GM12875 (cell line): ENCODE results near the gene CTSH.
"Not testable (repeated sequence)": the region's sequence is repeated elsewhere in the genome, so short reads cannot be mapped to it uniquely, and the experiment has no call there.

Experiments
- H3K4me3 ChIP-seq: one replicate; pipeline ENCODE4 v1.5.1; 2011; ENCODE audit warnings: low read depth, low read length, control low read depth
- TF ChIP-seq, protein P1 (sequence below): IDR thresholded peaks from 2 replicates; pipeline ENCODE4 v1.5.1; 2011; ENCODE audit warnings: low read depth, mild to moderate bottlenecking, control low read depth, inconsistent platforms, low read length, moderate library complexity, borderline replicate concordance; ENCODE audit not compliant: insufficient read depth

The CTSH gene

DNA sequence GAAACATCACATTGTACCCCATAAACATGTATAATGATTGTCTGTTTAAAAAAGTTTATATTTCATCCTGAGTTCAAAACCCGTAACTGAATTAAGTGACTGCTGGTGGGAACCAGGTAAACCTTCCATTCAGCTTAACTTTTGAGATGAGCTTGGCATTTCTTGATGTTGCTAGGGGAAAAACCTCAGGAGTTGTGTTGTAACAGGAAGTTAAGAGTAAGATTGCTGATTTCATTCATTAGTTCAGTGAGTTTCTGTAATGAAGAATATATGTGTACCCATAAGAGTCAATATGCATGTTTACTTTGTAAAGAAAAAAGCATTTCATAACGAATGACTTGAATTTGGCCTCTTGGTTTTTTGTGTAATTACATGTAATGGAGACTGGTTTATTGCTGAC, 32.5 kb downstream of the CTSH start:
- no peak overlapping the region for H3K4me3 ChIP-seq
- TF ChIP-seq, protein P1, sequence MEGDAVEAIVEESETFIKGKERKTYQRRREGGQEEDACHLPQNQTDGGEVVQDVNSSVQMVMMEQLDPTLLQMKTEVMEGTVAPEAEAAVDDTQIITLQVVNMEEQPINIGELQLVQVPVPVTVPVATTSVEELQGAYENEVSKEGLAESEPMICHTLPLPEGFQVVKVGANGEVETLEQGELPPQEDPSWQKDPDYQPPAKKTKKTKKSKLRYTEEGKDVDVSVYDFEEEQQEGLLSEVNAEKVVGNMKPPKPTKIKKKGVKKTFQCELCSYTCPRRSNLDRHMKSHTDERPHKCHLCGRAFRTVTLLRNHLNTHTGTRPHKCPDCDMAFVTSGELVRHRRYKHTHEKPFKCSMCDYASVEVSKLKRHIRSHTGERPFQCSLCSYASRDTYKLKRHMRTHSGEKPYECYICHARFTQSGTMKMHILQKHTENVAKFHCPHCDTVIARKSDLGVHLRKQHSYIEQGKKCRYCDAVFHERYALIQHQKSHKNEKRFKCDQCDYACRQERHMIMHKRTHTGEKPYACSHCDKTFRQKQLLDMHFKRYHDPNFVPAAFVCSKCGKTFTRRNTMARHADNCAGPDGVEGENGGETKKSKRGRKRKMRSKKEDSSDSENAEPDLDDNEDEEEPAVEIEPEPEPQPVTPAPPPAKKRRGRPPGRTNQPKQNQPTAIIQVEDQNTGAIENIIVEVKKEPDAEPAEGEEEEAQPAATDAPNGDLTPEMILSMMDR, result no peak

DNA sequence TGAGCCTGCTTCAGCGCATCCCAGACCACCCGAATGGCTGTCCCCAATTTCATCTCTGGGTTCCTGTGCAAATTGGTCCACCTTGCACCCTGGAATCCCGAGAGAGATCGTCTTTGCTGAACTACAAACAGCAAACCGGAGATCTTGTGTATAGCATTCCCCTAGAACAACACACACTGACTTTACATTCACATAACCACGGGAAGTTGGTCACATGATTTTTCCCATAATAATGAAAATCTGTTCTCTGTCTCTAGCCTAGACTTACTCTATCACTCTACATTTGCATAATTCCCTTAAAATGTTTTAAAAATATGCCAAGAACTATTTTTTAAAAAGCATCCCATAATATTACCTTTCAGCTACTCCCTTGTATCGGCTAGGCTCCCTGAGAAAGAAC, 34.6 kb downstream of the CTSH start:
- TF ChIP-seq, protein P1, result no peak

DNA sequence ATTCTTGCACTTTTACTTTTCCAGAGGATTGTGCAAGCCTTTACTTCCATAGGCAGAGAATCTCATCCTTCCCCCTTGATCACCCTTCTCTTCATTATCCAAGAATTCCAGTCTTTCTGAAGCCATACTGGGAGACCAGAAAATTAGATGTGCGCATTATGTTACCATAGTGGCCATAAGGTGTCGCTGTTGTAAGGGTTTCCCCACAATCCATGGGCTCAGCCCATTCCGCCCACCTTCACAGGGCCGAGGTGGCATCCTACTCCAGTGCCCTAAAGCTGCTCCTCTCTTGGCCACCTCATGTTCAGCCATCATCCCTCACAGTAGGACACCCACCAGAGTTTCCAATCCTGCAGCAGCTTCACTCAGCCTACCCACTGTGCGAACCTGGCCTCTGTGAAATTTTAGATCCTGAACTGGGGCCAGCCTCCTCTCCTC, 35.0 kb downstream of the CTSH start:
- TF ChIP-seq, protein P1, result peak; percentile 67
- no peak overlapping the region for H3K4me3 ChIP-seq

More for the DNA sequence above, 34.6 kb downstream of the CTSH start:
- no peak overlapping the region for H3K4me3 ChIP-seq

DNA sequence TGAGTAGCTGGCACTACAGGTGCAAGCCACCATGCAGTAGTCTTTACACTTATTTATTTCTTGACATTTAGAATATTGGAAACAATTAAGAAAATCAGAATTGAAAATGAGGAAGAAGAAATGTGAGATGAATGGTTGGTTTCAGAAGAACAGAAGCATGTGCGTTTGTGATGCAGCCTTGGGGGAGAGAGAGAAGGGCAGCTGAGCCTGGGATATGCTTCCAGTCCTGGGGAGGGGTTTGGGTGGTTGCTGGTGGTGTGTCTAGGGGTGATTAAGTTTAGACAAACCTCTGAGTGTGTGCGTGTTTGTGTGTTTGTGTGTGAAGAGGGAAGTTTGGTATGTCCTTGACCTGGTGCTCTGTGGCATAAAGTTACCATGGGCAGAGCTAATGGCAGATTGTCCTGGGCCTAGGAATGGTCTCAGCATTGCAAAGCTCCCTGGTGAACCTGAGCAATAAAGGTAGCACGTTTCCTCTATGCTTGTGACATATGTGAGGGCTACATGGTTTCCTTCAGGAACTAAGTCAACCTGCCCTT, 35.6 kb downstream of the CTSH start:
- TF ChIP-seq, protein P1, result no peak
- H3K4me3 ChIP-seq, result no peak overlapping the region

DNA sequence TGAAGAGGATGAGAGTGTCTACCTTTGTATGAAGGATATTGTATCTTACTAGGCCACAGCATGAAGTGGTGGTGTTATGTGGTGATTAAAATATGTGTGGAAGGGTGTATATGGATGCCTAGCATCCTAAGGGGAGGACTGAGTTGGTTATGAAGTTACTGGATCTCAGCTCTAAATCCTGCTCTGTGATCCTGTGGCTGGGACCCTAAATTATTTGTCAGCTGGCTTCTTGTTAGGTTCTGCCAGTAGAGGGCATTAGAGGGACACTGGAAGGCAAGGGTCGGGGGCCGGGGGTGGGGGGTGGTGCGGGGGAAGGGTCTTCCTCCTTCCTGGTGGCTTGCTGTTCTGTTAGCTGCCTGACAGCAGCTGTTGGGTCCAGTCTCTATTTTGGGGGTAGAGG, 37.3 kb downstream of the CTSH start:
- TF ChIP-seq, protein P1, result 0 out of 2 replicates have a peak, but pooled peaks have one; percentile 23
- no peak overlapping the region for H3K4me3 ChIP-seq

DNA sequence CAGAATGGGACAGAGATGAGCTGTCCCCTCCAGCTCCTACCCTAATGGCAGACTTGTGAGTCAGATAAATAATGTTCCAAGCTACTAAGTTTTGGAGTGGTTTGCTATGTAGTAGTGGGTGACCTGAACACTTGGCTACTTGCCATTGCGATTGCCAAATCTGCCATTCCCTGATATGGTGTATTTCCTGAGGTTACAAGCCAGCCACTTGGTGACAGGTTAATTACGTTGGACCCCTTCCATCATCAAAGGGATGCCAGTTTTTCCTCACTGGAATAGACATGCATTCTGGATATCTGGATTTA, 38.6 kb downstream of the CTSH start:
- H3K4me3 ChIP-seq, result no peak overlapping the region
- TF ChIP-seq, protein P1, result no peak

DNA sequence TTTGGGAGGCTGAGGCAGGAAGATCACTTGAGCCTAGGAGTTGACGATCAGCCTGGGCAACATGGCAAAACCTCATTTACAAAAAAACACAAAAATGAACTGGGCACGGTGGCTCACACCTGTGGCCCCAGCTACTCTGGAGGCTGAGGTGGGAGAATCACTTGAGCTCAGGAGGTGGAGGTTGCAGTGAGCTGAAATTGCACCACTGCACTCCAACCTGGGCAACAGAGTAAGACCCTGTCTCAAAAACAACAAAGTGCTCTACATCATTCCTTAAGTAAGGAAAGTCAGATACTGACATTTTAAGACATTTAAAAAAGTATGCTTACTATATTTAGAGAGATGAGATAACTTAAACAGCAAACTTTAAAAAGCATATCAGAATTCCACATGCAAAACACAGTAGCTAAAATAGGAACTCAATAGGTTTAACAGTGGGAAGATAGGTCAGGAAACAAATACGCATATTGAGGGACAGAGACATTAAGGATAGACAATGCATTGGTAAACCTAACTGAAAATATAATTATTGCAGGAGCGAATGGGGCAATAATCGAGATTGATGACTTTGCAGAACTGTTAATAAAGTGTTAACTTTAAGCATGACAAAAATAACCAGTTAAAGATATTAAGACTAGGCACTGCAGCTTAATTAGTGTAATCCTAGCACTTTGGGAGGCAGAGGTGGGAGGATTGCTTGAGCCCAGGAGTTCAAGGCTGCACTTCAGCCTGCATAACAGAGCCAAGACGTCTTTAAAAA, 40.1 kb downstream of the CTSH start:
- H3K4me3 ChIP-seq, result no peak overlapping the region
- TF ChIP-seq, protein P1, result no peak

DNA sequence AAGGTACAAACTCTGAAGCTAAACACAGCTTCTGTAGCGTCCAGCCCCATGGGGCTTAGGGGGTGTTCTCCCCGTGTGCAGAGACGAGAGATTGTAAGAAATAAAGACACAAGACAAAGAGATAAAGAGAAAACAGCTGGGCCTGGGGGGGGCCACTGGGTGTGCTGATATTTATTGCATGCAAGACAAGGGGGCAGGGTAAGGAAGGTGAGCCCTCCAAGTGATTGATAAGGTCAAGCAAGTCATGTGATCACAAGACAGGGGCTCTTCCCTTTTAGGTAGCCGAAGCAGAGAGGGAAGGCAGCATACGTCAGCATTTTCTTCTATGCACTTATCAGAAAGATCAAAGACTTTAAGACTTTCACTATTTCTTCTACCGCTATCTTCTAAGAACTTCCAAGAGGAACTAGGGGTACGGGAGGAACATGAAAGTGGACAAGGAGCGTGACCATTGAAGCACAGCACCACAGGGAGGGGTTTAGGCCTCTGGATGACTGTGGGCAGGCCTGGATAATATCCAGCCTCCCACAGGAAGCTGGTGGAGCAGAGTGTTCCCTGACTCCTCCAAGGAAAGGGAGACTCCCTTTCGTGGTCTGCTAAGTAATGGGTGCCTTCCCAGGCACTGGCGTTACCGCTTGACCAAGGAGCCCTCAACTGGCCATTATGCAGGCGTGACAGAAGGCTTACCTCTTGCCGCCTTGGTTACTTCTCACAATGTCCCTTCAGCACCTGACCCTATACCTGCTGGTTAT, 42.4 kb downstream of the CTSH start:
- not testable (repeated sequence) for H3K4me3 ChIP-seq

DNA sequence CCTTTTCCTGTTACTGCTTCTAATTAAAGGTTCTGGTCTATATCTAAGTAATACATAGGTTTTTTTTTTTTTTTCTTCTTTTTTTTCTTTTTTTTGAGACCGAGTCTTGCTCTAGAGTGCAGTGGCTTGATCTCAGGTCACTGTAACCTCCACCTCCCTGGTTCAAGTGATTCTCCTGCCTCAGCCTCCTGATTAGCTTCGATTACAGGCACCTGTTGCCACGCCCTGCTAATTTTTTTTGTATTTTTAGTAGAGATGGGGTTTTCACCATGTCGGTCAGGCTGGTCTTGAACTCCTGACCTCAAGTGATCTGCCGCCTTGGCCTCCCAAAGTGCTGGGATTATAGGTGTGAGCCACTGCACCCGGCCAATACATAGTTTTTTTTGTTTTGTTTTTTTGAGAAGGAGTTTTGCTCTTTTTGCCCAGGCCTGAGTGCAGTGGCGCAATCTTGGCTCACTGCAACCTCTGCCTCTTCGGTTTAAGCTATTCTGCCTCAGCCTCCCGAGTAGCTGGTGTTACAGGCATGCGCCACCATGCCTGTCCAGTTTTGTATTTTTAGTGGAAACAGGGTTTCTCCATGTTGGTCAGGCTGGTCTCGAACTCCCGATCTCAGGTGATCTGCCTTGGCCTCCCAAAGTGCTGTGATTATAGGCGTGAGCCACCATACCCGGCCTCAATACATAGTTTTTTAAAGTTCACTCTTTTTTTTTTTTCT, 43.9 kb downstream of the CTSH start:
- H3K4me3 ChIP-seq, result not testable (repeated sequence)
